Epithelial cell of alveolus of lung (primary cell): ENCODE measurements around the gene SPTLC3. TPM values are rescaled to one million over a fixed set of nuclear protein-coding genes. Genes with fewer than 3 reads are reported as not detected.

Source experiments
- total RNA-seq: library from RNA; depleted of rRNA; stranded (reverse); fragments of >200 nt; gene quantifications from 2 replicates; pipeline ENCODE4 v1.2.1, GENCODE V29; 2015

SPTLC3 gene
- total RNA-seq = 2.1 and 2.4 TPM in 2 replicates

GRCh38 chr20:13008761-13009681 is at the start of gene SPTLC3:
Gene SPTLC3, plus strand, starts transcription at chr20:13008972. Its CDS starts 296 bp downstream, at chr20:13009268.

Other genes with a start within 250 kb of the SPTLC3 start
- 0.08 and 0.26 TPM in 2 replicates for gene ISM1, start 212.3 kb downstream of the SPTLC3 start, total RNA-seq